HG02798 (cell line): Measurements from ENCODE around the gene EIF4EBP3.

Experiments used
- ATAC-seq: cut with Tn5 transposase; IDR thresholded peaks from one replicate; pipeline ENCODE4 v1.9.1; 2021; ENCODE audit warnings: mild to moderate bottlenecking; ENCODE audit not compliant: unreplicated experiment, poor library complexity

Gene EIF4EBP3

DNA sequence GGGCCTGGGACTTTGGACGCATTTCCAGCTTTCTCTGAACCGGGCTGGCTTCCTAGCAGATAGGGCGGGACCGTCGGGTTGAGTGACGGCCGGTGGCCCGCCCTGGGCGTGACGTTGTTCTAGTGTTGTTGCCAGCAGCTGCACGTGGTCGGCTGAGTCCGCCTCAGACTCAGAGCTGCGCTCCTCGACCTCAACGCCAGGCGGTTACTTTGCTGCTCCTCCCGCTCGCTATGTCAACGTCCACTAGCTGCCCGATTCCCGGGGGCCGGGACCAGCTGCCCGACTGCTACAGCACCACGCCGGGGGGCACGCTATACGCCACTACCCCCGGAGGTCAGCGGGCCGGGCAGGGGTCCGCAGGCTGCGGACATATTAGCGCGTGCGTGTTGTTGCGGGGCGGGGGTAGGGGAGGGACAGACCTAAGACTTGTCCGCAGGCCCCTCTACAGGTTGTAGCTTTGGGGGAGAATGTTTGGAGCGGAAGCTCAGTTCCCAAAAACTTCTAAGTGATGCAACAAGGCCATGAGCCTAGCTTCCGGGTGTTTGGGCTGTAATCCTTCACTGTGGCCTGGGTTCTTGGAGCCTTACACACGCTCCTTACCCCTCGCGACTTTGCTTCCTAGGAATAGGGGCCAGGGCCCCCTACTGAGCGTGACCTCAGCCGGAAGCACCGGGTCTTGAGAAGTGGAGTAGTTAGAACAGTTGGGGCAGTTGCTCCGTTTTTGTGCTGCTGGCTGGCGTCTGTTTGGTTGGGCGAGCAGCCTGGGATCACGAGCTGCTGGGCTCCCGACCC is at the start of gene EIF4EBP3:
EIF4EBP3 (plus strand) TSS at position 155 of the 792 bp plus-strand sequence; CDS start at position 231, 76 bp downstream.
- peak; percentile 99 for ATAC-seq

DNA sequence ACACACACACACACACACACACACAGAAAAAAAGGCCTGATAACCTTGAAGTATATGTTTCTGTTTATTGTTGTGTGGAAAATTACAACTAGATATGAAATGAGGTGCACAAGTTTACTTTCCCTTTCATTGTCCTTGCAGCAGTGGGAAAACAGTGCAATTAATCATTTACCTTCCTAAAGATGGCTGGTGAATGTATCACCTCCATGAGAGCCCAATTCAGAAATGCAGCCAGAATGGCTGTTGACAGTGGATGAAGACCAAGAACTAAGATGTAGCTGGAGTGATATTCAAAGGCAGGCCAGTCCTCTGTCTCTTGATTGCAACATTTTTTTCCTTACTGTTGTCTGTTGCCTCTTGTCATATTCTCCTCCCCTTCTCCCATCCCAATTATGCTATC is 49.6 kb upstream of the EIF4EBP3 start:
- ATAC-seq, result no peak

DNA sequence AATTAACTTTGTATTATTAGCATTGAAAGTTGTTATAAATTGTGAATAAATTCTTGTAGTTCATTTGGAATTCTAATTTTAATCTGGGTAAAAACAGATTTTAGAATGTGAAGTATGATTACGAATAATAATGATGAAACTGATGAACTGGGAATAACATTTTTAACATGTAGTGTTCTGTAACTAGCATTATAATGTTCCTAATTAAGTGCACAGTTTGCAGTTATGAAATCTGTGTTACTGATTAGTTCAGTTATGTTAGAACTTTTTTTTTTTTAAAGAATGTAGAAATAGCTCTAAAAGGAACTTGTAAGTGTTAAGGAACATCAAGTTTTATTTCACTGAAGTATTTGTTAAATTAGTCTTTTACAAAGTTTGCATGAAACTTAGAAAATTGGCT is 48.9 kb upstream of the EIF4EBP3 start:
- ATAC-seq, result no peak

DNA sequence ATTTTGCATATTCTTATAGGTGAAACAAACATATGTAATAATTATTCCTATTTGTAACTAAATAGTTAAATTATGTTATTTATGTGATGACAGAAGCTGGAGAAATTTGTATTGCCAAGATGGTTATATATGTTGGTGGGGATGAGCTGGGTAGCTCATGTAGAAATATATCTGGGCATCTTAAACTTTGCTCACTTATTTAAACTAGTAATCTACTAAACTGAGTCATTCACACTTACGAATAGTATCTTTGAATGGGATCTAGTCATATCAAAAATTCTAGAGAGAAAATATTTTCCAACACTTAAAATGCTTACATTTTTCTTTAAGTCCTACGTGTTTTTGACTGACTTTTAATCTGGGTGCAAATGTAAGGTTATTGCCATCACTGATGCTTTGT is 44.6 kb upstream of the EIF4EBP3 start:
- no peak for ATAC-seq

DNA sequence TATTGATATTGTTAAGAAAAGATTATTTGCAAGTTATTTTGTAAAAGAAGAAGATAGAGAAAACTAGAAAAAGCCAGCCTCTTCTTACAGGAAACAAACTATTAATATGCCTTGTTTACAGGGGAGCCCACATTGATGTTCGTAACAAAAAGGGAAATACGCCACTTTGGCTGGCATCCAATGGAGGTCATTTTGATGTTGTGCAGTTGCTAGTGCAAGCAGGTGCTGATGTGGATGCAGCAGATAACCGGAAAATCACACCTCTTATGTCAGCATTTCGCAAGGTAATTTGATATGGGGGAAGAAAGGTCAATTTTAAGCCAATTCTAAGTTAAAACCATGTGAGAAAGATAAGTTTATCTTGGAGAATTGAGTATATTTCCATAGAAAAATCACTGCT is 37.6 kb upstream of the EIF4EBP3 start:
- ATAC-seq, result no peak

DNA sequence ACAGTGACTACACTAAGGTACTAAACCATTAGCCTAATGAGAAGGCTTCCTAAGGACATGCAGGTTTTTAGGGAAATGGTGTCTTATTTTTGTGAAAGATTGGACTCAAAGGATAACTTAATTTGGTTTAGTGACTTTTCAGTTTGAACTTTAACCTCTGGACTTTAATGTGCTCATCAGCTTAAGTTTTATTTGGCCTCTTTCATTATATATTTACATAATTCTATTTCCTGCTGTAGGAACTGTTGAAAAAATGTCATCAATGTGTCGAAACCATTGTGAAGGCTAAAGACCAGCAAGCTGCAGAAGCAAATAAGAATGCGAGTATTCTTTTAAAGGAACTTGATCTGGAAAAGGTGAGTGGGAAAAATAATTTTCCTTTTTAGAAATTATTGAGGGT is 34.3 kb upstream of the EIF4EBP3 start:
- no peak for ATAC-seq

DNA sequence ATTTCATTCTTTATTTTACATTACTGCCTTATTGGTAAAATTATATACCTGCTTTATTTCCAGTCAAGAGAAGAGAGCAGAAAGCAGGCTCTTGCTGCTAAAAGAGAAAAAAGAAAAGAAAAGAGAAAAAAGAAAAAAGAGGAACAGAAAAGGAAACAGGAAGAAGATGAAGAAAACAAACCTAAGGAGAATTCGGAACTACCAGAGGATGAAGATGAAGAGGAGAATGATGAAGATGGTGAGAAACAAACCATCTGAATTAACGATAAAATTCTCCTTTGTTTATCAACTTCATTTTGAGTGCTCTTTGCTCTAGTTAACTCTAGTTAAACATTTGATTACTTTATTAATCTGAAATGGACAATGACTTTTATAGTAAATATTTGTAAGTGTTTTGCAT is 23.5 kb upstream of the EIF4EBP3 start:
- no peak for ATAC-seq

DNA sequence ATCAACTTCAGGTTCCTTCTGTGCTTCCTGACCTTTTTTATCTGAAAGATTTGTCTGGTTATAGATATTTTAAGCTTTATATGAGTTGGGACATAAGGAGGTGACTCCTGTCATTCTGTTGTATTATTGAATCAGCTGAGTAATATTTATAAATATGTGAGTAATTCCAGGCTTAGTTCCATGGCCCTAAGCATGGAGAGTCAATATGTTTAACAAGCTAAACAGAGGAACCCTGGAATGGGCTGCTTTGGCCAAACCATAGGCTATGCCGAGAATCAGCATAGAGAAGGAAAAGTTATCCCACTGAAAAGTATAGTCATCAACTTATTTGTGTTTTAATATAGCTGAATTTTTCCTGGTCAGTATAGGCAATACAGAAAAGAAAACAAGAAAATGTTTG is 7.2 kb upstream of the EIF4EBP3 start:
- ATAC-seq, result no peak

DNA sequence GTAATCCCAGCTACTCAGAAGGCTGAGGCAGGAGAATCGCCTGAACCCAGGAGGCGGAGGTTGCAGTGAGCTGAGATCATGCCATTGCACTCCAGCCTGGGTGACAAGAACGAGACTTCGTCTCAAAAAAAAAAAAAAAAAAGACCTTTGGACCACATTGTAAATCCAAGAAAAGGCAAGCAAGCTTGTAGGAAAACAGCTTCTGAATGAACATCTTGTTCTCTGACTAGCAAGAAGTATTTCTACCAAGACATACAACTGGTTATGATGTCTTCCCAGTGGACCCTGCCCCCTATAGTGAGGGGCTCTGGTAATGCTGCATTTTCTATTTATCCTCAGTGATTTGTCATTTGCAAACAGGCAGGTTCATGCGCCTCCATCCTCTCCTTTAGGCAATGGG is 4.5 kb upstream of the EIF4EBP3 start:
- no peak for ATAC-seq

DNA sequence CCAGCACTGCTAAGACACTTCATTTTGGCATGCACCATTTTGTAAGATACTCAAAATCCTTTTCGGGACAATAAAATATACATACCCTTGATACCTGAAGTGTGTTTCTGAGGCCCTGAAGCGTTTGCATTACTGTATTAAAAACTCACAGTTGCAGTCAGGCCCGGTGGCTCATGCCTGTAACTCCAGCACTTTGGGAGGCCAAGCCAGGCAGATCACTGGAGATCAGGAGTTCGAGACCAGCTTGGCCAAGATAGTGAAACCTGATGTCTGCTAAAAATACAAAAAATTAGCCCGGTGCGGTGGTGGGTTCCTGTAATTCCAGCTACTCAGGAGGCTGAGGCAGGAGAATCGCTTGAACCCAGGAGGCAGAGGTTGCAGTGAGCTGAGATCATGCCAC is 2.5 kb upstream of the EIF4EBP3 start:
- no peak for ATAC-seq

DNA sequence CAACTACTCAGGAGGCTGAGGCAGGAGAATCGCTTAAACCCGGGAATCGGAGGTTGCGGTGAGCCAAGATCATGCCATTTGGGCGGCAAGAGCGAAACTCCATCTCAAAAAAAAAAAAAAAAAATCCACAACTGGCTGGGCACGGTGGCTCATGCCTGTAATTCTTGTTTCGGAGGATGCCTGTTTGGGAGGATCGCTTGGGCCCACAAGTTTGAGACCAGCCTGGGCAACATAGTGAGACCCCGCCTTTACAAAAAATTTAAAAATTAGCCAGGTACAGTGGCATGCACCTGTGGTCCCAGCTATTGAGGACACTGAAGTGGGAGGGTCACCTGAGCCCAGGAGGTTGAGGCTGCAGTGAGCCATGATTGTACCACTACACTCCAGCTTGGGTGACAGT is 1.9 kb upstream of the EIF4EBP3 start:
- no peak for ATAC-seq

DNA sequence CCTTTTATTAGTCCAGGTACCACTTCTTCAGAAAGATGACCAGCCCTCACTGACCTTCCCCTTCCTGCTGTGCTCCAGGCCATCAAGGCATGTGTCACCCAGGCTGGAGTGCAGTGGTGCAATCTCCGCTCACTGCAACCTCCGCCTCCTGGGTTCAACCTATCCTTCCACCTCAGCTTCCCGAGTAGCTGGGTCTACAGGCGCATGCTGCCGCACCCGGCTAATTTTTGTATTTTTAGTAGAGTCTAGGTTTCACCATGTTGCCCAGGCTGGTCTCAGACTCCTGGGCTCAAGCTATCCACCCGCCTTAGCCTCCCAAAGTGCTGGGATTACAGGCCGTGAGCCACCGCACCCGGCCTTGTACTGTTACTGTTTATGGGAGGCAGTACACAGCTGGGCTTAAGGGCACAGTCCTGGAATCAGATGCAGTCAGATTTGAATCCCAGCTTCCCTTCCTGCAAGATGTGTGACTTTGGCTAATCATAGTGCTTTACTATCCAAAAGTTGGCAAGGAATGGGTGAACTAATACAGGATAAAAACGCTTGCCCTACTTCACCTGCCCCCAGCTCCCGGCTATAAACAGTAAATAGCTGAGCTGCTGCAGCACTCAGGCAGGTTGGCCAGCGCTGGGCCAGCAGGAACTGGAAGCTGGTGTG is 483 bp upstream of the EIF4EBP3 start:
- ATAC-seq, result no peak

DNA sequence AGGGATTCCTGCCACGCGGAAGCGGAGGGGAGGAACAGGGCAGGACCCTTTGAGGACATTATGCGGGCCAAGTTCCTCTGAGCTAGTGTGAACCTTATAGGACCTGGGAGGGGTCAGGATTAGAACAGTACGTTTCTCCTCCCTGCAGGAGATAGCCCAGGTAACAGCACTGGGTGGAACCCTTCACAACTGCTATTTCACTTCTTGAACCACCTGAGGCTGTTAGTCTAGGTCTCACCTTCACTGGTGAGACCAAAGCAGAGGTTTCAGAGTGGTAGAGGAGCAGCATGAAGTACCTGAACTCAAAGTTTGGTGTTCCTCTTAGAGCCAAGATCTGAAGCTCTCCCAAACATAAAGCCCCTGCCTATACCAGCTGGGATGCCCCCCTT is 832 bp downstream of the EIF4EBP3 start:
- no peak for ATAC-seq

DNA sequence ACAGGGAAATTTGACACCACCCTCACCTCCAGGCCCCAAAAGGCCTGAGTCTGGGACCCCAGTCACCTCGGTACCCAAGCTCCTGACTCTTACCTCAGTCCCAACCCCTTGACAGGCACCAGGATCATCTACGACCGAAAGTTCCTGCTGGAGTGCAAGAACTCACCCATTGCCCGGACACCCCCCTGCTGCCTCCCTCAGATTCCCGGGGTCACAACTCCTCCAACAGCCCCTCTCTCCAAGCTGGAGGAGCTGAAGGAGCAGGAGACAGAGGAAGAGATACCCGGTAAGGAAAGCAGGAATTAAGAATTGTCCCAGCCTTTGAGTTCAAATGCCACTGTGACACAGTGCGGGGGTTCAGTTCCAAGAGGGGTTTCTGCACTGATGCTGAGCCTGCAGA is 1.3 kb downstream of the EIF4EBP3 start:
- ATAC-seq, result no peak

DNA sequence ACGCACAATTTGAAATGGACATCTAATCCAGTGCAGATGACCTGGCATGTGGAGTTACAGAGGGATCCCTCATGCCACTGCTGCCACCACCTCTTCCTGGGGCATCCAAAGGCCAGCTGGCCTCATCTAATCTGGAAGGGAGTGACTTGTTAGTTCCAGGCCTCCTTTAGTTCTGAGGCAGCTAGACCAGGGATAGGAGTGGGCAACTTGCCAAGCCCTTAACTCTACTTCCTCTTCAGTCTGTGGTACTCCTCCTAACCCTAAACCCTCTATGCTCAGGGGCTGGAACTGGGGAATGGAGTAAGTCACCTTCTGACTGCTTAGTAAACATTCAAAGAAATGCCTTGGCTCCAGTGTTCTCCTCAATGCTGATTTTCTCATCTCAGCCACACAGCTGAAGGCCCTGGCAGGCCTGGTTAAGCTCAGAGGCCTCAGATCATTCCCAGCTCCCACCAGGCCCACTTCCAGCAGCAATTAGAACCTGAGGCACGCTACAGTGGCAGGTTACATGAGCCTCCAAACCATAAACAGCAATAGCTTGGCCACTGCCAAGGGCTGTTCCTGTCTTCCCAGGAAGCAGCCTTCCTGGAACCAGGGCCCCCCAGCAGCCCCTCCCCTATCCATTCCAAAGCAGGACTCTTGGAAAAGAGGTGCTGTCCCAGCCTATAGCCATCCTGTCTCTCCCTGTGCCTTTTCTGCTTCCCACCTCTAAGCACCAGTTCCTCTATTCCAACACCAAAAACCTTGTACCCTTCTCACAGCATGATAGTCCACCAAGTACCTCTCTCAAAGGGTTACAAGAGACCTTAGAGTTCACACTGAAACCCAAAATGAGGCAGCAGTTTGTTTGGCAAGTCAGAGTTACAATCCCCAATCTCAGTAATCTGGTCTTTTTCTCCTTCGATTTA is 2.0 kb downstream of the EIF4EBP3 start:
- ATAC-seq, result no peak

DNA sequence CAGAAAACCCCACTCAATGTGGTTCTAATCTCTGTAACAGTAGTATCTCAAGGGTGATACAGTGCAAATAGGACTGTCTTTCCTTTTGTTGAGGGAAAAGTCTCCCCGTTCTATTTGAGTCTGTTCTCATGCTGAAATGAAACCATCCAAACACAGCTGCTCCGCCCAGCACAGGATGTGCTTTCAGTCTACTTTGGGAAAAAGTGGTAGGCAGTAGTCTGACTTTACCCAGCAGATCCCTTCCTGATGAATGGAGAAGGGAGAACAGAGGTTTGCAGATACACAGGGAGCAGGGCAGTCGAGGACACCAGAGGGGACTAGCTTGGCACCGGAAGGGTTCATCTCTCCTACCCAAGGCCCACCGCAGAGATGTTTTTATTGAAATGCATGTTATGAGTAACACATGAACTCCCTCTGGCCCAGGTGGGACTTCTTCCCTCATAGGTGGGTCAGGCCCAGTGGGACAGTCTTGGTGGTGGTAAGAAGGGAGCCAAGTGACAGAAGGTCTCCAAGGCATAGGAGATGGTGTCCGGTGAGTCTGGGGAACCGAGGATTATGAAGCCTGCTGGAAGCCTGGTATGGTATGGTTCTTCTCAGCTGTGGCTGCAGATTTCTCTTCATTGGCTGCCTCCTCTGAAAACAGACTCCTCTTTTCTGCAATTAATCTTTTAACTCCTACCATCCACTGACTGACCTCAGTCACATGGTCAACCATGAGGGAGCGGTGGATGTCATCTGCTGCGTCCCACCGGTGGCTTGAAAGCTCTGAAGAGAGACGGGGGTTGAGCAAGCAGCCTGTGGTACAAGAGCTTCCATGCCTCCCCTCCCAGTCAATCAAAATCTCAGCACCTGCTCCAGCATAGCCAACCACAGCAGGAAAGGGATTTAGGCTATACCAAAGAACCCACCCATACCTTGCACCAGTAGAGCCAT is 3.0 kb downstream of the EIF4EBP3 start:
- no peak for ATAC-seq

DNA sequence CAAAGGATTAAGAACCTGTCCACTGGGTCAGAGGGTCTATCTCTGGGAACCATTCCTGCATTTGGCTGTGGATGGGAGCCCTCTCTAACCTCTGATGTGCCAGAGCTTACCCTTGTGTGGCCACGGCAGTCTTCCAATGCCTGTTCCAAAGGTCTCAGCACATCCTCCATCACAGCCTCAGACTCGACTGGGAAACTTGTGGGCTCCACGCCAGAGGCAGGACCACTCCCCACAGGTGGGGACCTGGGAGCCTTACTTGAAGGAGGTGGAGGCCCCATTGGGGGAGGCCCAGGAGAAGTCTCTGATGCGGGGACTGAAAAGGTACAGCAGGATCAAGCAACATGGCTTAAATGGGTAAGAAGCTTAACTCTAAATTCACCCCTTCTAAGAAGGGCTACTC is 4.4 kb downstream of the EIF4EBP3 start:
- ATAC-seq, result no peak

DNA sequence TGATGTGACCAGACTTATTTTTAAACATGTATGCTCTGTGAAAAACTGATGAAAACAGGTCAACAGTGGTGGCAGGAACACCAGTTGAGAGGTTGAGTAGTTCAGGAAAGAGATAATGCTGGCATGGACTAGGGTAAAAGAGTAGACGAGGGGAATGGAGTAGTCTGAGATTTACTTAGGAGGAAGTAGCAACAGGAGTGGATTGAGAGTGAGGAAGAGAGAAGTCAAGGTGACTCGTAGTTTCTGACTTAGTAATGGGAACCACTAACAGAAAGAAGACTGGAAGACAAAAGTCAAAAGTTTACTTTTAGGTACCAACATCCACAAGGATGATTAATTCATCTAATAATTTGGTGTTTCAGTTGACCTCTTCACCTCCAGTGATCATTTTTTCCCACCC is 6.2 kb downstream of the EIF4EBP3 start:
- ATAC-seq, result no peak

DNA sequence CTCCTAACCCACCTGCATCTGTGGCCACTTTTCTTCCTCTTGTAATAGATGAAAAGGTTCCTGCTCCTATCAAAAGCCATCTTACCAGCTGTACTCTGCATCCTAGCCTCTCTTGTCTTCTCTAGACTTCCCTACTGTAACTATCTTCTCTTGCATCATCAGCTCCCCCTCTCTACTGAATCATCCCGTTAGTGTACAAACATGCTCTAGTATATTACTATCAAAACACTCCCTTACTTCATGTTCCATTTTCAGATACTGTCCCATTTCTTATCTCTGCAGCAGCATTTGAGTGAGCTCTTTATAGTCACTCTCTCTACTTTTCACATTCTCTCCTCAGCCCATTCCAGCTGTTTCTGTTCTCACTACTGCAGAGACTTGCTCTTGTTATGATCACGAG is 7.0 kb downstream of the EIF4EBP3 start:
- no peak for ATAC-seq

DNA sequence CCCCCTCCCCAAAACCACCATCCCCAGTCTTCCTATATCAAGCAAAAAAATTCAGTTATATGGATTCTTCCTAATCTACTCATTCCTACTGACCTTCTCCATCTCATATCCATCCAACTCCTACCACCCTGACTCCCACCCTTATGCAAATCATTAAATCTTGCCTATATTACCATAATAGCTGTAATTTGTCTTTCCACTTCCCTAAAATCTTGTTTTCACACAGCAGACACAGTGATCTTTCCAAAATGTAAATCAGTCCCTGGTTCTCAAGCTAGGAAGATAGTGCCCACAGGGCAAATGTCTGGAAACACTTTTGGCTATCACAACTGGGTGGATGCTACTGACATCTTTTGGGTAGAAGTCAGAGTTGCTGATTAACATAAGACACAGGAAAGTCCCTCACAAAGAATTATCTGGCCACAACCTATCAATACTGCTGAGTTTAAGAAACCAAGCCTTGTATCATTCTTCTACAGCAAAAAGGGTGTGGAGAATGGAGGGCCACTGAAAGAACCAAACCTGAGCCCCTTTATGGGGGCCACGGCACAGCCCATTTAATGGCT is 8.4 kb downstream of the EIF4EBP3 start:
- peak; percentile 31 for ATAC-seq
